ENCODE measurements around the gene HEXD.

Gene HEXD

GRCh38 chr17:82428546-82428945 is 10.4 kb downstream of the HEXD start:
- peaks cover 9% of the 10 kb centered on the region for H3K36me3 Mint-ChIP-seq (ENCODE audit: insufficient read depth)
- no peaks in the 10 kb centered on the region for H3K9me3 Mint-ChIP-seq
- peaks cover 17 to 21% of the 10 kb centered on the region in 2 donors for H3K4me1 Mint-ChIP-seq (ENCODE audit: low read depth in 2 of 2)
- no peaks in the 10 kb centered on the region for H3K27me3 Mint-ChIP-seq
- no peak for DNase-seq
- H3K27ac Mint-ChIP-seq: no peak overlapping the region
- ATAC-seq (replicated peaks): no peak
- H3K4me3 Mint-ChIP-seq: no peak overlapping the region

GRCh38 chr17:82429824-82430223 is 11.7 kb downstream of the HEXD start:
- Mint-ChIP-seq H3K36me3 (ENCODE audit: insufficient read depth) (peaks cover 7% of the 10 kb centered on the region), H3K9me3 (no peaks in the 10 kb centered on the region), H3K27ac (peak overlapping the region; percentile 41 to 83), H3K4me1 (ENCODE audit: low read depth in 2 of 2) (peaks cover 14 to 26% of the 10 kb centered on the region in 2 donors), H3K4me3 (peak overlapping the region; percentile 32 to 64), H3K27me3 (no peaks in the 10 kb centered on the region)
- DNase-seq (no peak), ATAC-seq (replicated peaks) (no peak)

GRCh38 chr17:82432017-82432416 is 13.9 kb downstream of the HEXD start:
- DNase-seq: no peak
- peaks cover 14 to 23% of the 10 kb centered on the region in 2 donors for H3K4me1 Mint-ChIP-seq (ENCODE audit: low read depth in 2 of 2)
- ATAC-seq (replicated peaks): no peak
- H3K4me3 Mint-ChIP-seq: no peak overlapping the region
- peaks cover 7% of the 10 kb centered on the region for H3K36me3 Mint-ChIP-seq (ENCODE audit: insufficient read depth)
- H3K27ac Mint-ChIP-seq: no peak overlapping the region
- no peaks in the 10 kb centered on the region for H3K9me3 Mint-ChIP-seq
- H3K27me3 Mint-ChIP-seq: no peaks in the 10 kb centered on the region

GRCh38 chr17:82433560-82434215 is 15.5 kb downstream of the HEXD start:
- no peak for ATAC-seq (replicated peaks)
- H3K27ac Mint-ChIP-seq: peak overlapping the region in 1 of 2 donors; percentile 53

GRCh38 chr17:82434216-82434565 is 16.0 kb downstream of the HEXD start:
- Mint-ChIP-seq H3K9me3 (no peaks in the 10 kb centered on the region), H3K27me3 (no peaks in the 10 kb centered on the region), H3K4me1 (ENCODE audit: low read depth in 2 of 2) (peaks cover 13 to 22% of the 10 kb centered on the region in 2 donors), H3K27ac (peak overlapping the region; percentile 25 to 53), H3K4me3 (peak overlapping the region in 1 of 2 donors; percentile 34), H3K36me3 (ENCODE audit: insufficient read depth) (peaks cover 12% of the 10 kb centered on the region)
- peak in 1 of 3 experiments; percentile 20 for DNase-seq
- peak; percentile 81 for ATAC-seq (replicated peaks)

More at GRCh38 chr17:82433560-82434215, 15.5 kb downstream of the HEXD start:
- Mint-ChIP-seq H3K36me3 (ENCODE audit: insufficient read depth) (peaks cover 12% of the 10 kb centered on the region), H3K4me3 (no peak overlapping the region), H3K9me3 (no peaks in the 10 kb centered on the region), H3K4me1 (ENCODE audit: low read depth in 2 of 2) (peaks cover 14 to 23% of the 10 kb centered on the region in 2 donors), H3K27me3 (no peaks in the 10 kb centered on the region)
- no peak for DNase-seq

- no peak for DNase-seq
- H3K4me3 Mint-ChIP-seq: no peak overlapping the region
- no peaks in the 10 kb centered on the region for H3K9me3 Mint-ChIP-seq
- ATAC-seq (replicated peaks): no peak
- peak overlapping the region in 1 of 2 donors; percentile 25 for H3K27ac Mint-ChIP-seq
- peaks cover 4 to 14% of the 10 kb centered on the region in 2 donors for H3K4me1 Mint-ChIP-seq (ENCODE audit: low read depth in 2 of 2)
- H3K36me3 Mint-ChIP-seq (ENCODE audit: insufficient read depth): peaks cover 15% of the 10 kb centered on the region
- no peaks in the 10 kb centered on the region for H3K27me3 Mint-ChIP-seq
Observed at GRCh38 chr17:82435103-82435502, 17.0 kb downstream of the HEXD start.

GRCh38 chr17:82435601-82436583 is 17.7 kb downstream of the HEXD start:
- no peak for DNase-seq
- Mint-ChIP-seq H3K36me3 (ENCODE audit: insufficient read depth) (peaks cover 12% of the 10 kb centered on the region), H3K27me3 (no peaks in the 10 kb centered on the region), H3K9me3 (no peaks in the 10 kb centered on the region), H3K27ac (no peak overlapping the region), H3K4me3 (no peak overlapping the region), H3K4me1 (ENCODE audit: low read depth in 2 of 2) (peaks cover 3 to 17% of the 10 kb centered on the region in 2 donors)
- no peak for ATAC-seq (replicated peaks)

GRCh38 chr17:82436601-82437324 is 18.6 kb downstream of the HEXD start:
- DNase-seq (no peak), ATAC-seq (replicated peaks) (no peak)
- H3K36me3 Mint-ChIP-seq (ENCODE audit: insufficient read depth): peaks cover 11% of the 10 kb centered on the region
- no peaks in the 10 kb centered on the region for H3K27me3 Mint-ChIP-seq
- no peak overlapping the region for H3K4me3 Mint-ChIP-seq
- H3K27ac Mint-ChIP-seq: no peak overlapping the region
- no peaks in the 10 kb centered on the region for H3K9me3 Mint-ChIP-seq
- peaks cover 3 to 17% of the 10 kb centered on the region in 2 donors for H3K4me1 Mint-ChIP-seq (ENCODE audit: low read depth in 2 of 2)

GRCh38 chr17:82437325-82437668 is 19.1 kb downstream of the HEXD start:
- Mint-ChIP-seq H3K27ac (no peak overlapping the region), H3K4me1 (ENCODE audit: low read depth in 2 of 2) (peaks cover 3 to 17% of the 10 kb centered on the region in 2 donors), H3K9me3 (no peaks in the 10 kb centered on the region), H3K4me3 (no peak overlapping the region), H3K36me3 (ENCODE audit: insufficient read depth) (peaks cover 12% of the 10 kb centered on the region), H3K27me3 (no peaks in the 10 kb centered on the region)
- ATAC-seq (replicated peaks): no peak
- DNase-seq: no peak

- Mint-ChIP-seq H3K27ac (peak overlapping the region in 1 of 2 donors; percentile 44), H3K27me3 (no peaks in the 10 kb centered on the region)
Observed at GRCh38 chr17:82438401-82439193, 20.4 kb downstream of the HEXD start.

GRCh38 chr17:82439194-82439828 is 21.2 kb downstream of the HEXD start:
- no peak overlapping the region for H3K4me3 Mint-ChIP-seq
- H3K4me1 Mint-ChIP-seq (ENCODE audit: low read depth in 2 of 2): peaks cover 0 to 11% of the 10 kb centered on the region in 2 donors
- H3K36me3 Mint-ChIP-seq (ENCODE audit: insufficient read depth): peaks cover 25% of the 10 kb centered on the region
- no peaks in the 10 kb centered on the region for H3K9me3 Mint-ChIP-seq
- H3K27ac Mint-ChIP-seq: no peak overlapping the region
- no peak for ATAC-seq (replicated peaks)
- no peak for DNase-seq
- H3K27me3 Mint-ChIP-seq: no peaks in the 10 kb centered on the region

More at GRCh38 chr17:82438401-82439193, 20.4 kb downstream of the HEXD start:
- Mint-ChIP-seq H3K4me1 (ENCODE audit: low read depth in 2 of 2) (peaks cover 3 to 17% of the 10 kb centered on the region in 2 donors), H3K4me3 (no peak overlapping the region), H3K9me3 (no peaks in the 10 kb centered on the region), H3K36me3 (ENCODE audit: insufficient read depth) (peaks cover 23% of the 10 kb centered on the region)
- DNase-seq (no peak), ATAC-seq (replicated peaks) (no peak)

- H3K4me3 Mint-ChIP-seq: no peak overlapping the region
- peaks cover 30% of the 10 kb centered on the region for H3K36me3 Mint-ChIP-seq (ENCODE audit: insufficient read depth)
- DNase-seq: no peak
Observed at GRCh38 chr17:82439829-82440365, 21.8 kb downstream of the HEXD start.

More at GRCh38 chr17:82439829-82440365, 21.8 kb downstream of the HEXD start:
- Mint-ChIP-seq H3K27ac (no peak overlapping the region), H3K4me1 (ENCODE audit: low read depth in 2 of 2) (peaks cover 0 to 8% of the 10 kb centered on the region in 2 donors), H3K27me3 (no peaks in the 10 kb centered on the region), H3K9me3 (no peaks in the 10 kb centered on the region)
- ATAC-seq (replicated peaks): no peak

All from effector memory CD8-positive, alpha-beta T cell (primary cell).